SK-N-SH (cell line): Measurements from ENCODE around the gene IPPK.

Experiments
- EZH2phosphoT487 ChIP-seq: fragments of 200-600 bp; sonication (generic); IDR thresholded peaks from 2 replicates; pipeline ENCODE4 v1.6.1; 2017; ENCODE audit warnings: low read depth, mixed run types, mild to moderate bottlenecking, antibody characterized with exemption, moderate library complexity, borderline replicate concordance
- TAF1 ChIP-seq: IDR thresholded peaks from 2 replicates; pipeline ENCODE4 v1.6.1; 2012; ENCODE audit warnings: low read depth, mild to moderate bottlenecking, low read length, moderate library complexity, borderline replicate concordance
- TF ChIP-seq, protein P1 (sequence below): IDR thresholded peaks from 2 replicates; pipeline ENCODE4 v1.4.0; 2012; ENCODE audit warnings: low read depth

DNA sequence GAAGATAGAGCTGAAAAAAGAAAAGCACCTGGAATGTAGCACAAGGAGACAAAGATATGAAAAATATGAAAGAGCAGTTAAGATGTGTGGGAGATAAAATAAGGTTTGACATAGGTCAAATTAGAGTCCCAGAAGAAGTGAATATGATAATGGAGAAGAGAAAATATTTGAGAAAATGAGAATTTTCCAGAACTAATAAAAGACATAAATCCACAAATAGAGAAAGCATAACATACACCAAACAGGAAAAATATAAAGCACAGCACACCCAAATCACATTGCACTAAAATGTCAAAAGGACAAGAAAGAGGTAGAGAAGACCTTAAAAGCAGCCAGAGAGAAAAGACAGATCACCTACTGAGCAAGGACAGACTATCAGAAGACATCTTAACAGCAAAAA is 43.4 kb downstream of the IPPK start:
- TF ChIP-seq EZH2phosphoT487 (no peak), TAF1 (no peak)
- TF ChIP-seq, protein P1, sequence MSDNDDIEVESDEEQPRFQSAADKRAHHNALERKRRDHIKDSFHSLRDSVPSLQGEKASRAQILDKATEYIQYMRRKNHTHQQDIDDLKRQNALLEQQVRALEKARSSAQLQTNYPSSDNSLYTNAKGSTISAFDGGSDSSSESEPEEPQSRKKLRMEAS, result no peak
